Stimulated activated effector memory CD8-positive, alpha-beta T cell treated with anti-CD3 and anti-CD28 coated beads, Interleukin-12 subunit alpha, Interleukin-12 subunit beta, amount 100 ng/mL, for 72 hours (primary cell): ENCODE results near the gene FKBP15.
"Not testable (repeated sequence)": the region's sequence is repeated elsewhere in the genome, so short reads cannot be mapped to it uniquely, and the experiment has no call there.

Experiments
- ATAC-seq: fragments of 150-1000 bp; cut with Tn5 transposase; 2 replicates; pipeline ENCODE4 v1.10.0; 2021
- DNase-seq, 2 donors: peaks; one replicate each; pipeline ENCODE4 v3.0.0; 2021 to 2022; ENCODE audit warnings: low spot score in 2 of 2
- H3K27ac Mint-ChIP-seq: one replicate; pipeline ENCODE4 v1.8.0; 2022; ENCODE audit warnings: mild to moderate bottlenecking, mixed read lengths
- H3K36me3 Mint-ChIP-seq: one replicate; pipeline ENCODE4 v1.8.0; 2022; ENCODE audit warnings: mild to moderate bottlenecking, mixed read lengths
- H3K4me1 Mint-ChIP-seq: one replicate; pipeline ENCODE4 v1.8.0; 2022; ENCODE audit warnings: mixed read lengths
- H3K4me3 Mint-ChIP-seq: one replicate; pipeline ENCODE4 v1.8.0; 2022; ENCODE audit warnings: mild to moderate bottlenecking, mixed read lengths
- H3K9me3 Mint-ChIP-seq: one replicate; pipeline ENCODE4 v1.8.0; 2022; ENCODE audit warnings: mixed read lengths

FKBP15 gene

GRCh38 chr9:113129466-113129865 lies 91.6 kb downstream of the FKBP15 start:
- no peaks in the 10 kb centered on the region for H3K9me3 Mint-ChIP-seq
- H3K4me3 Mint-ChIP-seq = no peak overlapping the region
- ATAC-seq (no peak), DNase-seq (no peak)
- no peak overlapping the region for H3K27ac Mint-ChIP-seq
- no peaks in the 10 kb centered on the region for H3K36me3 Mint-ChIP-seq
- no peaks in the 10 kb centered on the region for H3K4me1 Mint-ChIP-seq

GRCh38 chr9:113125386-113126035 lies 95.6 kb downstream of the FKBP15 start:
- H3K4me1 Mint-ChIP-seq = no peaks in the 10 kb centered on the region
- ATAC-seq = no peak
- no peak overlapping the region for H3K27ac Mint-ChIP-seq
- no peaks in the 10 kb centered on the region for H3K9me3 Mint-ChIP-seq
- H3K4me3 Mint-ChIP-seq = no peak overlapping the region
- no peak for DNase-seq
- no peaks in the 10 kb centered on the region for H3K36me3 Mint-ChIP-seq

- H3K36me3 Mint-ChIP-seq, ATAC-seq, H3K4me3 Mint-ChIP-seq: not testable (repeated sequence)
Observed at GRCh38 chr9:113118829-113119228, 102.2 kb downstream of the FKBP15 start.

More at GRCh38 chr9:113118829-113119228, 102.2 kb downstream of the FKBP15 start:
- not testable (repeated sequence) for H3K9me3 Mint-ChIP-seq, DNase-seq, H3K27ac Mint-ChIP-seq, H3K4me1 Mint-ChIP-seq
